T-helper 1 cell treated with Interleukin-12 subunit alpha and Interleukin-12 subunit beta and Interleukin-4 antibody, amounts not matched to agents 30 μg/mL and 1 μg/mL, for 36 hours (primary cell): ENCODE data around the gene ZC3H4.
A peak's percentile ranks its signal among the peaks of the same experiment; 100 is the strongest.

Source experiments
- H3K27ac Mint-ChIP-seq: one replicate; pipeline ENCODE4 v1.8.0; 2021; ENCODE audit warnings: mild to moderate bottlenecking, mixed read lengths
- H3K27me3 Mint-ChIP-seq: one replicate; pipeline ENCODE4 v1.8.0; 2021; ENCODE audit warnings: low read depth, mixed read lengths
- H3K36me3 Mint-ChIP-seq: one replicate; pipeline ENCODE4 v1.8.0; 2021; ENCODE audit warnings: low read depth, mixed read lengths
- H3K4me1 Mint-ChIP-seq: one replicate; pipeline ENCODE4 v1.8.0; 2021; ENCODE audit warnings: low read depth, mixed read lengths
- H3K4me3 Mint-ChIP-seq: one replicate; pipeline ENCODE4 v1.8.0; 2021; ENCODE audit warnings: mild to moderate bottlenecking, moderate library complexity, mixed read lengths
- H3K9me3 Mint-ChIP-seq: one replicate; pipeline ENCODE4 v1.8.0; 2021; ENCODE audit warnings: mixed read lengths

ZC3H4 gene

GRCh38 chr19:47047272-47047762 is 66.3 kb downstream of the ZC3H4 start:
- H3K27me3 Mint-ChIP-seq: no peaks in the 10 kb centered on the region
- H3K36me3 Mint-ChIP-seq: peaks cover 2% of the 10 kb centered on the region
- no peaks in the 10 kb centered on the region for H3K9me3 Mint-ChIP-seq
- H3K4me1 Mint-ChIP-seq: peaks cover 8% of the 10 kb centered on the region
- peak overlapping the region; percentile 95 for H3K27ac Mint-ChIP-seq
- H3K4me3 Mint-ChIP-seq: peak overlapping the region; percentile 99

- Mint-ChIP-seq H3K36me3 (peaks cover 2% of the 10 kb centered on the region), H3K4me1 (peaks cover 8% of the 10 kb centered on the region), H3K4me3 (no peak overlapping the region), H3K9me3 (no peaks in the 10 kb centered on the region), H3K27me3 (no peaks in the 10 kb centered on the region), H3K27ac (no peak overlapping the region)
These were observed 67.6 kb downstream of the ZC3H4 start for GRCh38 chr19:47045867-47046470.

GRCh38 chr19:47044946-47045866 is 68.4 kb downstream of the ZC3H4 start:
- H3K27ac Mint-ChIP-seq: no peak overlapping the region

GRCh38 chr19:47040869-47041268 is 72.7 kb downstream of the ZC3H4 start:
- no peak overlapping the region for H3K27ac Mint-ChIP-seq
- H3K4me1 Mint-ChIP-seq: peaks cover 1% of the 10 kb centered on the region
- H3K27me3 Mint-ChIP-seq: no peaks in the 10 kb centered on the region
- no peaks in the 10 kb centered on the region for H3K9me3 Mint-ChIP-seq
- H3K36me3 Mint-ChIP-seq: no peaks in the 10 kb centered on the region
- no peak overlapping the region for H3K4me3 Mint-ChIP-seq

More at GRCh38 chr19:47044946-47045866, 68.4 kb downstream of the ZC3H4 start:
- Mint-ChIP-seq H3K4me3 (no peak overlapping the region), H3K27me3 (no peaks in the 10 kb centered on the region), H3K36me3 (peaks cover 2% of the 10 kb centered on the region), H3K9me3 (no peaks in the 10 kb centered on the region), H3K4me1 (peaks cover 8% of the 10 kb centered on the region)

GRCh38 chr19:47039239-47039874 is 74.2 kb downstream of the ZC3H4 start:
- peaks cover 11% of the 10 kb centered on the region for H3K4me1 Mint-ChIP-seq
- H3K27me3 Mint-ChIP-seq: peaks cover 12% of the 10 kb centered on the region
- no peak overlapping the region for H3K4me3 Mint-ChIP-seq
- H3K9me3 Mint-ChIP-seq: no peaks in the 10 kb centered on the region
- H3K36me3 Mint-ChIP-seq: no peaks in the 10 kb centered on the region
- H3K27ac Mint-ChIP-seq: no peak overlapping the region

GRCh38 chr19:47037766-47038165 is 75.8 kb downstream of the ZC3H4 start:
- Mint-ChIP-seq H3K27ac (peak overlapping the region; percentile 22), H3K4me1 (peaks cover 11% of the 10 kb centered on the region), H3K9me3 (no peaks in the 10 kb centered on the region), H3K4me3 (no peak overlapping the region), H3K36me3 (no peaks in the 10 kb centered on the region), H3K27me3 (peaks cover 14% of the 10 kb centered on the region)

GRCh38 chr19:47036097-47036651 is 77.4 kb downstream of the ZC3H4 start:
- H3K9me3 Mint-ChIP-seq: no peaks in the 10 kb centered on the region
- peaks cover 20% of the 10 kb centered on the region for H3K27me3 Mint-ChIP-seq
- H3K36me3 Mint-ChIP-seq: no peaks in the 10 kb centered on the region
- H3K4me3 Mint-ChIP-seq: peak overlapping the region; percentile 87
- H3K4me1 Mint-ChIP-seq: peaks cover 13% of the 10 kb centered on the region
- H3K27ac Mint-ChIP-seq: peak overlapping the region; percentile 16

- no peaks in the 10 kb centered on the region for H3K9me3 Mint-ChIP-seq
- no peaks in the 10 kb centered on the region for H3K36me3 Mint-ChIP-seq
- H3K27ac Mint-ChIP-seq: peak overlapping the region; percentile 46
- peaks cover 25% of the 10 kb centered on the region for H3K27me3 Mint-ChIP-seq
- H3K4me1 Mint-ChIP-seq: peaks cover 13% of the 10 kb centered on the region
- peak overlapping the region; percentile 87 for H3K4me3 Mint-ChIP-seq
These were observed 78.2 kb downstream of the ZC3H4 start for GRCh38 chr19:47035127-47036096.

GRCh38 chr19:47032171-47032811 is 81.3 kb downstream of the ZC3H4 start:
- Mint-ChIP-seq H3K4me3 (no peak overlapping the region), H3K36me3 (no peaks in the 10 kb centered on the region), H3K27ac (no peak overlapping the region), H3K4me1 (peaks cover 13% of the 10 kb centered on the region), H3K27me3 (peaks cover 48% of the 10 kb centered on the region), H3K9me3 (no peaks in the 10 kb centered on the region)

- peaks cover 68% of the 10 kb centered on the region for H3K27me3 Mint-ChIP-seq
- no peaks in the 10 kb centered on the region for H3K36me3 Mint-ChIP-seq
- peaks cover 3% of the 10 kb centered on the region for H3K4me1 Mint-ChIP-seq
- H3K4me3 Mint-ChIP-seq: no peak overlapping the region
- H3K9me3 Mint-ChIP-seq: no peaks in the 10 kb centered on the region
- H3K27ac Mint-ChIP-seq: no peak overlapping the region
These were observed 85.4 kb downstream of the ZC3H4 start for GRCh38 chr19:47028195-47028601.

- no peaks in the 10 kb centered on the region for H3K36me3 Mint-ChIP-seq
- H3K9me3 Mint-ChIP-seq: no peaks in the 10 kb centered on the region
- peaks cover 4% of the 10 kb centered on the region for H3K4me1 Mint-ChIP-seq
- H3K27ac Mint-ChIP-seq: no peak overlapping the region
- H3K27me3 Mint-ChIP-seq: peaks cover 74% of the 10 kb centered on the region
- no peak overlapping the region for H3K4me3 Mint-ChIP-seq
These were observed 85.9 kb downstream of the ZC3H4 start for GRCh38 chr19:47027586-47028088.

- no peaks in the 10 kb centered on the region for H3K36me3 Mint-ChIP-seq
- peaks cover 75% of the 10 kb centered on the region for H3K27me3 Mint-ChIP-seq
- H3K4me3 Mint-ChIP-seq: no peak overlapping the region
- no peak overlapping the region for H3K27ac Mint-ChIP-seq
- no peaks in the 10 kb centered on the region for H3K9me3 Mint-ChIP-seq
- H3K4me1 Mint-ChIP-seq: peaks cover 2% of the 10 kb centered on the region
These were observed 86.7 kb downstream of the ZC3H4 start for GRCh38 chr19:47026889-47027288.

- H3K36me3 Mint-ChIP-seq: no peaks in the 10 kb centered on the region
- H3K4me3 Mint-ChIP-seq: no peak overlapping the region
- H3K27me3 Mint-ChIP-seq: peaks cover 78% of the 10 kb centered on the region
- H3K4me1 Mint-ChIP-seq: peaks cover 2% of the 10 kb centered on the region
- H3K27ac Mint-ChIP-seq: no peak overlapping the region
- H3K9me3 Mint-ChIP-seq: no peaks in the 10 kb centered on the region
These were observed 87.4 kb downstream of the ZC3H4 start for GRCh38 chr19:47026156-47026555.
